Measurements from ENCODE around the gene TUBB6.
A peak's percentile ranks its signal among the peaks of the same experiment; 100 is the strongest.

Gene TUBB6

DNA sequence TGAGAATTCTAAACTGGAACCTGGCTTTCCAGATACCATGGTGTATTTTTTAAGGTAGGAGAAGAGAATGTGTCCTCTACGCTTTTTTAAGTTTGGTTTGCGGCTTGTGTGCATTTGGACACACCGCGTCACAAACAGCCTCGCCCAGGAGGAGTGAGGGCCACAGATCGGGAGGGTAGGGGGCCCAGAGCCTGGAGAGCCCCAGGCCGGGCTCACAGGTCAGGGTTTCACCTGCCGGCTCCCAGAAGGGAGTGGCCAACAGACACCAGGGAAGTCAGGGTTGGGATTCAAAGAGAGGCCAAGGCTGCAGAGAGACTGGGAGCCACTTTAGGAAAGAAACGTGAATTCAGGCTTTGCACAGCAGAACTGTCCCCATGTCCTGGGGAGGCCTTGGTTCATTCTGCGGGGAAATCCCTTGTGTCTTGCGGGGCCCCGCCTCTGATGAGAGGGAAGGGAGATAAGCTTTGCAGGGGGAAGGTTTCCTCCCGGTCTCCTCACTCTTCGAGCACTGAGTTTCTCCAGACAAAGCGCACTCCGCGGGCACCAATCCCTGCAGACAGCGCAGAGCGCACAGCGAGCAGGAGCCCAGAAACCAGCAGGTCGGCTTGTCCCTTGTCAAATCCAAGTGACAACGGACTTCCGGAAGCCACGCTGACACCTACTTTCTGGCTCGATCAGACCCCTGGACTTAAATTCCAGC is 2.0 kb upstream of the TUBB6 start:
- peak overlapping the region; percentile 73 for H3K4me3 ChIP-seq (ENCODE audit: low read depth, low read length)
- TF ChIP-seq, protein P1, sequence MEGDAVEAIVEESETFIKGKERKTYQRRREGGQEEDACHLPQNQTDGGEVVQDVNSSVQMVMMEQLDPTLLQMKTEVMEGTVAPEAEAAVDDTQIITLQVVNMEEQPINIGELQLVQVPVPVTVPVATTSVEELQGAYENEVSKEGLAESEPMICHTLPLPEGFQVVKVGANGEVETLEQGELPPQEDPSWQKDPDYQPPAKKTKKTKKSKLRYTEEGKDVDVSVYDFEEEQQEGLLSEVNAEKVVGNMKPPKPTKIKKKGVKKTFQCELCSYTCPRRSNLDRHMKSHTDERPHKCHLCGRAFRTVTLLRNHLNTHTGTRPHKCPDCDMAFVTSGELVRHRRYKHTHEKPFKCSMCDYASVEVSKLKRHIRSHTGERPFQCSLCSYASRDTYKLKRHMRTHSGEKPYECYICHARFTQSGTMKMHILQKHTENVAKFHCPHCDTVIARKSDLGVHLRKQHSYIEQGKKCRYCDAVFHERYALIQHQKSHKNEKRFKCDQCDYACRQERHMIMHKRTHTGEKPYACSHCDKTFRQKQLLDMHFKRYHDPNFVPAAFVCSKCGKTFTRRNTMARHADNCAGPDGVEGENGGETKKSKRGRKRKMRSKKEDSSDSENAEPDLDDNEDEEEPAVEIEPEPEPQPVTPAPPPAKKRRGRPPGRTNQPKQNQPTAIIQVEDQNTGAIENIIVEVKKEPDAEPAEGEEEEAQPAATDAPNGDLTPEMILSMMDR (IDR thresholded peaks at IDR 0.05; ENCODE audit: low read depth, low read length, missing control alignments), result no peak
- in situ Hi-C loops (cut with HindIII; ENCODE audit: low sequenced_read_pairs), result no loop called here
- DNase-seq (ENCODE audit: low read depth), result no peak

DNA sequence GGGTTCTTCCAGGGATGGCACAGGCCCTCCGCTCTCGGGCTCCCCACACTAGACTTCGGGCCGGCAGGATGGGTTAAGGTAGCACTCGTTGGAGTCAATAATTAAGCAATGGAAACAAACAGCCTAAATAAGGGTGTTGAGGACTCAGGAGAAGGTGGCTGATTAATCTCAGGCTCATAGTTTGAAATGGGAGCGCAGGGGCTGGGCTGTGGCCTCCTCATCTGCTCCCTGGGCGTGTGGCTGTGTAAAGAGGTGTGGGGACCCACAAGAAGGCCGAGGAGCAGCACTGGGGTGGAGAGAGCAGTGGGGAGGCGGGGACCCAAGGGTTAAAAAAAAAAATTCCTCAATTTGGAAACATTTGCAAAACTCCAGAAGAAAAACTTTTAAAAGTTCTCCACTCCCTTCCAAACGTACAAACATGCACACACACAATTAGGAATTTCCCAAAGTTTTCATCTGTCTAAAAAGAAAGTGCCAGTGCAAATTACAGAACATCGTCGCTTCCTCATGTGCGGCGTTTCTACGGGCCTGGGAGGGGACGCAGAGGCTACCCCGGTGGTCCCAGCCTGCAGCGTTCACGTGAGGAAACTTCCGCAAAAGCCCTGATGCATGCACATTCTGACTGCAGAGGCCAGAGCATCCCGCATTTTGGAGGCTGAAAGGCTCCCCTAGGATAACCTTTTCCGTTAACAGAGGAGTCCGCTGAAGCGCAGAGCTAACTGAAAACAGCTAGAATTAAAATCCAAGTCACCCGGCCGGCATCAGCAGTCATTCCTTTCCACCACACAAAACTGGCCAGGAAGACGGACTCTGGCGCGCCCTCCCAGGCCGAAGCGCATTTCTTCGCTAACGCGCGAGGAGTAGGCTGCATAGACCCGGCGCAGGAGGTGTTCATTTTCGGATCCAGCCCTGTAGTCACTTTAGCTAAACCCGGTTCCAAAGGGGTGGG is 1.0 kb upstream of the TUBB6 start:
- in situ Hi-C loops (cut with HindIII; ENCODE audit: low sequenced_read_pairs), result no loop called here
- TF ChIP-seq, protein P1 (IDR thresholded peaks at IDR 0.05; ENCODE audit: low read depth, low read length, missing control alignments), result peak; percentile 36
- H3K4me3 ChIP-seq (ENCODE audit: low read depth, low read length), result peak overlapping the region; percentile 73
- DNase-seq (ENCODE audit: low read depth), result peak; percentile 43

DNA sequence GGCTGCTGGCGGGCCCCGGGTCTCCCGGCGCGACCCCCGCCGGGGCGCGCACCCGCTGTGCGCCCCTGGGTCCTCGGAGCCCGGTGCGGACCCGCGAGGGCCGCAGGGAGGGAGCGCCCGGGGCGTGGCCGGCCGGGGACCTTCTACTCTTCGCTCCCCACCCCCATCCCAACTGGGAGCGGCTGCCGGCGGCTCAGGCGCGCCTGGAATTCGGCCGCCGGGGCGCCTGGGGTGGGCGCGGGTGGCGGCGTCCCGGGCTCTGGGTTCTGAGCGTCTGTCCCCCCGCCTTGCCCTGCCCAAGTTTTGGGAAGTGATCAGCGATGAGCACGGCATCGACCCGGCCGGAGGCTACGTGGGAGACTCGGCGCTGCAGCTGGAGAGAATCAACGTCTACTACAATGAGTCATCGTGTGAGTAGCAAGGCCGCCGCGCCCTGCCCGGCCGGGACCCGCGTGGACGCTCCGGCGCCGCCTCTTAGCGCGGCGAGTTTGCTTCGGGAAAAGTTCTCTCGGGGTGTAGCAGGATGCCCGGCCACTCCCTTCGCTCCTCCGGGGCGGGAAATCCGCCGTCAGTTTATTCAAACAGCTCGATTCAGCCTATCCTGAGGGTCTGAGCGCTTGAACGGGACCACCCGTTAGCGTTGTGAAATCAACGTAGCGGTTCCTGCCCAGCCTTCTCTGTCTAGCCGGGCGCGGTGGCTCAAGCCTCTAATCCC is 502 bp downstream of the TUBB6 start:
- TF ChIP-seq, protein P1 (IDR thresholded peaks at IDR 0.05; ENCODE audit: low read depth, low read length, missing control alignments), result no peak
- in situ Hi-C loops (cut with HindIII; ENCODE audit: low sequenced_read_pairs), result no loop called here
- H3K4me3 ChIP-seq (ENCODE audit: low read depth, low read length), result peak overlapping the region; percentile 73
- DNase-seq (ENCODE audit: low read depth), result peak; percentile 47

DNA sequence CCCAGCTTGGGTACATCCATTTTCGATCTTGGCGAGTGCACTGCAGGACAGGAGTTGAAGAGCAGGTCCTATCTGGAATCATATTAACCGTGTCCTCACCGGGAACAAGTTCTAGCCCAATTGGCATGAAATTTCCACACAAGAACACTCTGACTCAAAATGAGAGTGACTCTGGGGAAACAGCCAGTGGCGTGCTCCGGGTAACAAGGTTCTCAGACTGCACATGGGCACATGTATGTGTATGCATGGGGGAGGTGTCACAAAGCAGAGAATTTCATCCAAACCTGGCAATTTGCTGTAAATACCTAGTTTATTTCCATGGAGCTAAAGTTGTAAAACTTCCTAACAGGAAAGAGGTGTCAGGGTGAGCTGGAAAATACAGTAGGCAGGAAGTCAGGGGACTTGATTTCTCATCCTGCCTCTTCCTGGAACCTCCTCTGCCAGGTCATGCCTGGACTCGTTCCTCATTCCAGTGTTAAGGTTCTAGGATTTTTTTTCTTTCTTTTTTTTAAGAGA is 1.7 kb downstream of the TUBB6 start:
- in situ Hi-C loops (cut with HindIII; ENCODE audit: low sequenced_read_pairs), result no loop called here
- peak overlapping the region; percentile 73 for H3K4me3 ChIP-seq (ENCODE audit: low read depth, low read length)
- TF ChIP-seq, protein P1 (IDR thresholded peaks at IDR 0.05; ENCODE audit: low read depth, low read length, missing control alignments), result no peak
- DNase-seq (ENCODE audit: low read depth), result no peak

DNA sequence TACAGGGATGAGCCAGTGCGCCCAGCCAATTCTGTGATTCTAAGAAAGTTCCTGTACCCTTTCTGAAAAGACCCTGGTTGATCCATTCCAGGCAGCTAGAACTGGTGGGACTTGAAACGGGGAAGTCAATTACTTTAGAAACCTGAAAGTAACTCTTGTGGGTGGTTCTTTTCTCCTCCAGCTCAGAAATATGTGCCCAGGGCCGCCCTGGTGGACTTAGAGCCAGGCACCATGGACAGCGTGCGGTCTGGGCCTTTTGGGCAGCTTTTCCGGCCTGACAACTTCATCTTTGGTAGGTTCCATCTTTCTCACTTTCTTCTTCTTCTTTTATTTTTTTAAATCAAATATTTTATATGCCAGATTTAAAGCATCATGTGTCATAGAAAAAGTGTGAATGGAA is 2.7 kb downstream of the TUBB6 start:
- in situ Hi-C loops (cut with HindIII; ENCODE audit: low sequenced_read_pairs), result no loop called here
- TF ChIP-seq, protein P1 (IDR thresholded peaks at IDR 0.05; ENCODE audit: low read depth, low read length, missing control alignments), result no peak
- H3K4me3 ChIP-seq (ENCODE audit: low read depth, low read length), result no peak overlapping the region
- DNase-seq (ENCODE audit: low read depth), result no peak

DNA sequence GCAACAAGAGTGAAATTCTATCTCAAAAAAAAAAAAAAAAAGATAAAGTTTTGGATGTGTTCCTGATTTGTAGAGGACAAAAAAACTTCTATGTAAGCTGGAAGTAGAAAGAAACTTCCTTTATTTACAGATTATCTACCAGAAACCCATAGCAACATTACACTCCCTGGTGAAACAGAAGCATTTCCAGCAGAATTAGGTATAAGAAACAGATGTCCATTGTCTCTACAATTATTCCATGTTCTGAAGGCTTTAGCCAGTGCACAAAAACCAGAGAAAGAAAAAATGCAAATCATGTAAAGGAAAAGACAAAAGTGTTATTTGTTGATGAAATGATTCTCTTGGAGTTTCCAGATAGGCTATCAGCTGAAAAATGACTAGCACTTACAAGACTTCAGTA is 4.9 kb downstream of the TUBB6 start:
- in situ Hi-C loops (cut with HindIII; ENCODE audit: low sequenced_read_pairs), result no loop called here
- DNase-seq (ENCODE audit: low read depth), result no peak
- TF ChIP-seq, protein P1 (IDR thresholded peaks at IDR 0.05; ENCODE audit: low read depth, low read length, missing control alignments), result no peak
- no peak overlapping the region for H3K4me3 ChIP-seq (ENCODE audit: low read depth, low read length)

Data from astrocyte of the cerebellum (primary cell).